LHCN-M2 (cell line): Measurements from ENCODE around the gene USP17L26. TPM values are rescaled to one million over a fixed set of nuclear protein-coding genes. Genes with fewer than 3 reads are reported as not detected.
"Not testable (repeated sequence)": the region's sequence is repeated elsewhere in the genome, so short reads cannot be mapped to it uniquely, and the experiment has no call there.

Experiments
- DNase-seq: peaks from one replicate; pipeline ENCODE4 v3.0.0-alpha.2; 2012; ENCODE audit warnings: low read depth
- polyA plus RNA-seq: library from polyadenylated mRNA; unstranded; fragments of >200 nt; gene quantifications from one replicate; pipeline ENCODE4 v1.2.1, GENCODE V29; 2012; ENCODE audit warnings: missing spikeins
- total RNA-seq: library from RNA; depleted of rRNA; stranded (reverse); fragments of >200 nt; gene quantifications from 2 replicates; pipeline ENCODE4 v1.2.3, GENCODE V29; 2014; rRNA removed

Gene USP17L26, protein sequence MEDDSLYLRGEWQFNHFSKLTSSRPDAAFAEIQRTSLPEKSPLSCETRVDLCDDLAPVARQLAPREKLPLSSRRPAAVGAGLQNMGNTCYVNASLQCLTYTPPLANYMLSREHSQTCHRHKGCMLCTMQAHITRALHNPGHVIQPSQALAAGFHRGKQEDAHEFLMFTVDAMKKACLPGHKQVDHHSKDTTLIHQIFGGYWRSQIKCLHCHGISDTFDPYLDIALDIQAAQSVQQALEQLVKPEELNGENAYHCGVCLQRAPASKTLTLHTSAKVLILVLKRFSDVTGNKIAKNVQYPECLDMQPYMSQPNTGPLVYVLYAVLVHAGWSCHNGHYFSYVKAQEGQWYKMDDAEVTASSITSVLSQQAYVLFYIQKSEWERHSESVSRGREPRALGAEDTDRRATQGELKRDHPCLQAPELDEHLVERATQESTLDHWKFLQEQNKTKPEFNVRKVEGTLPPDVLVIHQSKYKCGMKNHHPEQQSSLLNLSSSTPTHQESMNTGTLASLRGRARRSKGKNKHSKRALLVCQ
- not detected in 2 replicates for total RNA-seq
- not detected for polyA plus RNA-seq

DNA sequence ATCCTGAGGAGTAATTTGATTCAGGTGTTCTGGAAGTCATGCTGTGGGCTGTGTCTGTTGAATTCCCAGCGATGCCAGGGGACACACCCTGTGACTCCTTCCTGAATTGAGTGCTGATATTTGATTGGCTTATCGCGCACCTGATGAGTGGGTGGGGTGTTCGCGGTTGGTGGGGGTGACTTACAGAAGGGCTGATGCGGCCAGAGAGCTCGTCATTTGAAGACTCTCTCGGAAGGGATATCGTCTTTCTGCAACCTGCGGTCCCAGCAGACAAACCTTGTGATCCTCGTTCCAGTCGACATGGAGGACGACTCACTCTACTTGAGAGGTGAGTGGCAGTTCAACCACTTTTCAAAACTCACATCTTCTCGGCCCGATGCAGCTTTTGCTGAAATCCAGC lies at the start of gene USP17L26:
Gene USP17L26, plus strand, starts transcription at position 301 of the 400 bp plus-strand sequence. Its CDS starts 0 bp downstream, at position 301.
- not testable (repeated sequence) for DNase-seq

DNA sequence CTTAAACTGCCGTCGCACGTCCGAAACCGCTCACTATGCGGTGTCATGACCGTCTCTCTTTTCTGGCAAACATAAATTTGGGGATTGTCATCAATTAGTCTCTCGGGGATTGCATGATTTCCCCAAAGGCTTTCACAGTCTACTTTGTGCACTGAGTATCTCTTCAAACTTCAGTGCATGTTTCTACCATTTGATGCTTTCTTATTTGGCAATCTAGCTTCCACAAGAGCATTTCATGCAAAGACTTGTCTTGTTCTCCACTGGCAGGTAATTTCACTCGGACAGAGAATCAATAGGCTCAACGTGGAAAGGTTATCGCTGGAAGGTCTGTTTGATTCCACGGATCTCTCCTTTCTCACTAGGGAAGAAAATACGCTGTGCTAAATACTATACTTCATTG lies 10.3 kb upstream of the USP17L26 start:
- not testable (repeated sequence) for DNase-seq

DNA sequence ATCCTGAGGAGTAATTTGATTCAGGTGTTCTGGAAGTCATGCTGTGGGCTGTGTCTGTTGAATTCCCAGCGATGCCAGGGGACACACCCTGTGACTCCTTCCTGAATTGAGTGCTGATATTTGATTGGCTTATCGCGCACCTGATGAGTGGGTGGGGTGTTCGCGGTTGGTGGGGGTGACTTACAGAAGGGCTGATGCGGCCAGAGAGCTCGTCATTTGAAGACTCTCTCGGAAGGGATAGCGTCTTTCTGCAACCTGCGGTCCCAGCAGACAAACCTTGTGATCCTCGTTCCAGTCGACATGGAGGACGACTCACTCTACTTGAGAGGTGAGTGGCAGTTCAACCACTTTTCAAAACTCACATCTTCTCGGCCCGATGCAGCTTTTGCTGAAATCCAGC lies 9.6 kb upstream of the USP17L26 start, which contains the start of gene USP17L24:
Gene USP17L24, plus strand, starts transcription at position 301 of the 400 bp plus-strand sequence. Its CDS starts 0 bp downstream, at position 301.
- DNase-seq = not testable (repeated sequence)

DNA sequence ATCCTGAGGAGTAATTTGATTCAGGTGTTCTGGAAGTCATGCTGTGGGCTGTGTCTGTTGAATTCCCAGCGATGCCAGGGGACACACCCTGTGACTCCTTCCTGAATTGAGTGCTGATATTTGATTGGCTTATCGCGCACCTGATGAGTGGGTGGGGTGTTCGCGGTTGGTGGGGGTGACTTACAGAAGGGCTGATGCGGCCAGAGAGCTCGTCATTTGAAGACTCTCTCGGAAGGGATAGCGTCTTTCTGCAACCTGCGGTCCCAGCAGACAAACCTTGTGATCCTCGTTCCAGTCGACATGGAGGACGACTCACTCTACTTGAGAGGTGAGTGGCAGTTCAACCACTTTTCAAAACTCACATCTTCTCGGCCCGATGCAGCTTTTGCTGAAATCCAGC lies 4.8 kb upstream of the USP17L26 start, which contains the start of gene USP17L25:
Gene USP17L25, plus strand, starts transcription at position 301 of the 400 bp plus-strand sequence. Its CDS starts 0 bp downstream, at position 301.
- DNase-seq = not testable (repeated sequence)

GRCh38 chr4:9339103-9339502 lies 4.6 kb downstream of the USP17L26 start, which contains the start of gene USP17L5:
TSS of gene USP17L5 (plus strand) at chr4:9339403. CDS start at chr4:9339403, 0 bp downstream.
- DNase-seq = not testable (repeated sequence)

GRCh38 chr4:9343848-9344247 lies 9.4 kb downstream of the USP17L26 start, which contains the start of gene USP17L27:
TSS of gene USP17L27 (plus strand) at chr4:9344148. CDS start at chr4:9344148, 0 bp downstream.
- not testable (repeated sequence) for DNase-seq

- DNase-seq = not testable (repeated sequence)
These were observed 14.1 kb downstream of the USP17L26 start, which contains the start of gene USP17L28 for GRCh38 chr4:9348593-9348992. TSS of gene USP17L28 (plus strand) at chr4:9348893. CDS start at chr4:9348893, 0 bp downstream.

DNA sequence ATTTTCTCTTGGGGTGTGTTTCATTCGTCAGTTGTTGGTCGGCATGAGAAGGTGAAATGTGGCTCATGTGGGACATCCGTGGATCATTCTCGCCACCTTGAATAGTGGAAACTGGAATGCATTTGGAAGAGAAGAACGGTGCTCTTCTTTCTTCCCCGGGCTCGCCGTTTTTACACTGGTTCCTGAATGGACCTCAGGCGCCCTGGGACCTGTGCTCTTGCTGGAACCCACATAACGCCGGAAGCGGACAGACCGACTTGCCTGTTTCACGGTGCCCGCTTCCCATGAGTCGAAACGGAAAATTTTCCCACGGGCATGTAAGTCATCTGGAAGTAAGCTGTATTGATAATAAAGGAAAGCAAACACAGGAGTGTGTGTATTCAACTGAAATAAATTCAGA lies 16.4 kb downstream of the USP17L26 start:
- not testable (repeated sequence) for DNase-seq

- DNase-seq = not testable (repeated sequence)
These were observed 18.9 kb downstream of the USP17L26 start, which contains the start of gene USP17L29 for GRCh38 chr4:9353338-9353737. TSS of gene USP17L29 (plus strand) at chr4:9353638. CDS start at chr4:9353638, 0 bp downstream.

DNA sequence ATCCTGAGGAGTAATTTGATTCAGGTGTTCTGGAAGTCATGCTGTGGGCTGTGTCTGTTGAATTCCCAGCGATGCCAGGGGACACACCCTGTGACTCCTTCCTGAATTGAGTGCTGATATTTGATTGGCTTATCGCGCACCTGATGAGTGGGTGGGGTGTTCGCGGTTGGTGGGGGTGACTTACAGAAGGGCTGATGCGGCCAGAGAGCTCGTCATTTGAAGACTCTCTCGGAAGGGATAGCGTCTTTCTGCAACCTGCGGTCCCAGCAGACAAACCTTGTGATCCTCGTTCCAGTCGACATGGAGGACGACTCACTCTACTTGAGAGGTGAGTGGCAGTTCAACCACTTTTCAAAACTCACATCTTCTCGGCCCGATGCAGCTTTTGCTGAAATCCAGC lies 28.4 kb downstream of the USP17L26 start, which contains the start of gene USP17L30:
Gene USP17L30, plus strand, starts transcription at position 301 of the 400 bp plus-strand sequence. Its CDS starts 0 bp downstream, at position 301.
- DNase-seq = not testable (repeated sequence)

DNA sequence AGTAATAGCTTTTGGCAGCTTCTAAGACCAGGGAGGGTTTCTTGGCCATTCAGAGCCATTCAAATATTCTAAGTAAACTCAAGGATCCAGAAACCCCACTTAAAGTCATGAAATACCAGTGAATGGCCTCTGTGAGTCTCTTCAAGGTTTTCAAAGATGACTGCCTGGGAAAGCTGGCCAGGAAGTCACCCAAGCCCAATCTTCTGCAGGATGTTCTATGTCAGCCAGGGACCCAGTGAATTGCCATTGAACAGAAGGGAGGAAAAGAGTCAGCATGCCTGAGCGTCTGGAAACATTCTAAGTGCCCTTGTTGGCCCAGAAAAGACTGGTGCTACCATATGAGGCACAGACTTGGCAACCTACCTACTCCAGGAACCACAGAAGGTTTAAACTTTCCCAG lies 45.4 kb downstream of the USP17L26 start:
- DNase-seq = not testable (repeated sequence)

DNA sequence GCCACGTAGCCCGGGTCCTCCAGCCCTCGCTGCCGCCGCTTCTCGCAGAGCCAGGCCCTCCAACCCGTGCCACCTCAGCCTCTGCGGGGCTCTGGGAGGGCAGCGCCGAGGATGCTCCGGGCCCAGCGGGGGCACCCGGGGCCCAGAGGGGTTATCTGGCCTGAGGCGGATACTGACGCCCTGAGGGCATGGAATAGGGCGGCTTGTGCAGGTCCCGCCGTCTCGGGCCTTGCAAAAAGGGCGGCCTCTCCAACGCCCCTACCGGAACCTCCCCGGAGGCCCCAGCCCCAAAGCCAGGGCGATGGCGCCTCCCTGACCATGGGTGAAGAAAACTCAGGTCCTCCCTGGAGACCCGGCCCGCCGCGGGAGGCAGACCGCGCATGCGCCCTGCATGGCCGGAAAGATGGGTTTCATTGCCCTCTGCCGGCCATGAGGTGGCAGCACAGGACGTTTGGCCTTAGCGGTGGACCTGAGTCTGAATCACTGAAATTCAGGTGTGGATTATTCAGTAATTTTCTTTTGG lies 46.6 kb downstream of the USP17L26 start:
- DNase-seq = not testable (repeated sequence)

- no peak for DNase-seq
These were observed 49.7 kb downstream of the USP17L26 start for GRCh38 chr4:9384126-9384525.

Other genes with a start within 250 kb of the USP17L26 start
- gene FAM90A26, start 164.2 kb upstream of the USP17L26 start, total RNA-seq = not detected in 2 replicates
- not detected in 2 replicates for gene USP17L10, start 124.0 kb upstream of the USP17L26 start, total RNA-seq
- gene USP17L11, start 119.3 kb upstream of the USP17L26 start, total RNA-seq = not detected in 2 replicates
- gene USP17L12, start 114.5 kb upstream of the USP17L26 start, total RNA-seq = not detected in 2 replicates
- gene USP17L13, start 109.8 kb upstream of the USP17L26 start, total RNA-seq = not detected in 2 replicates
- gene USP17L15, start 100.3 kb upstream of the USP17L26 start, total RNA-seq = not detected in 2 replicates
- not detected in 2 replicates for gene USP17L17, start 90.8 kb upstream of the USP17L26 start, total RNA-seq
- not detected in 2 replicates for gene USP17L18, start 86.0 kb upstream of the USP17L26 start, total RNA-seq
- gene USP17L19, start 81.3 kb upstream of the USP17L26 start, total RNA-seq = not detected in 2 replicates
- gene USP17L20, start 76.5 kb upstream of the USP17L26 start, total RNA-seq = not detected in 2 replicates
- not detected in 2 replicates for gene USP17L21, start 71.8 kb upstream of the USP17L26 start, total RNA-seq
- gene USP17L22, start 67.0 kb upstream of the USP17L26 start, total RNA-seq = not detected in 2 replicates
- gene USP17L24, start 9.5 kb upstream of the USP17L26 start, total RNA-seq = not detected in 2 replicates
- not detected in 2 replicates for gene USP17L25, start 4.7 kb upstream of the USP17L26 start, total RNA-seq
- not detected in 2 replicates for gene USP17L5, start 4.7 kb downstream of the USP17L26 start, total RNA-seq
- not detected in 2 replicates for gene USP17L27, start 9.5 kb downstream of the USP17L26 start, total RNA-seq
- gene USP17L28, start 14.2 kb downstream of the USP17L26 start, total RNA-seq = not detected in 2 replicates
- not detected in 2 replicates for gene USP17L29, start 19.0 kb downstream of the USP17L26 start, total RNA-seq
- not detected in 2 replicates for gene USP17L30, start 28.5 kb downstream of the USP17L26 start, total RNA-seq
- gene DEFB131A, start 109.8 kb downstream of the USP17L26 start, total RNA-seq = not detected in 2 replicates